ENCODE results near the gene CDKL1. TPM values are rescaled to one million over a fixed set of nuclear protein-coding genes. Genes with fewer than 3 reads are reported as not detected.

The CDKL1 gene
- total and polyA plus RNA-seq, 7 experiments from 2014 or later = 2.0 to 14.8 (median 4.9) TPM

DNA sequence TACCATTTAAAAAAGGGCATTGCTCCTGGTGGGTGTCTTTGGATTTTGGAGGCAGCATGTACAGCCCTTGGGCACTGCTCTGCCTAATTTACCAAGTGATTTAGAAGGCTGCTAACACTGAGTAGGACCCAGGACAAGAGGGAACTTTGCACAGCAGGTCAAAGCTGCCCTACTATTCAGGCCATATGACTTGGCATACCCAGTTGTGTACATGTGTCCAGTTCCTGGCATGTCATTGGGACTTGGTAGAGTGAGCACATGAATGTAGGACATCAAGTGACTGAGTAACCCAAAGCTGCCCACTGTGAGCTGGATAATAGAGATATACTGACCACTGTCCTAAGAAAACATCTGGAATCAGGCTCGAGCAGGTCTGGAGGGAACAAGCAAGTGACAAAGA lies 15.7 kb downstream of the CDKL1 start:
- Mint-ChIP-seq H3K9me3 (no peaks in the 10 kb centered on the region), H3K36me3 (no peaks in the 10 kb centered on the region), H3K27me3 (no peaks in the 10 kb centered on the region), H3K4me1 (no peaks in the 10 kb centered on the region), H3K27ac (no peak overlapping the region), H3K4me3 (no peak overlapping the region)
- intact Hi-C loops (cut with micrococcal nuclease) = no loop called here
- Histone ChIP-seq H3K27me3 (ENCODE audit: control insufficient read depth in 2 of 2, insufficient read depth in 2 of 2, low read length in 2 of 2) (no peaks in the 10 kb centered on the region), H3K9me3 (ENCODE audit: control insufficient read depth in 2 of 3, low read length in 3 of 3) (no peaks in the 10 kb centered on the region), H3K4me3 (ENCODE audit: low read length) (no peak overlapping the region), H3K36me3 (ENCODE audit: control insufficient read depth in 2 of 3, insufficient read depth in 3 of 3, low read length in 3 of 3) (no peaks in the 10 kb centered on the region), H3K27ac (ENCODE audit: low read depth, low read length) (no peak overlapping the region), H3K4me1 (ENCODE audit: control insufficient read depth in 2 of 2, insufficient read depth in 2 of 2, low read length in 2 of 2) (no peaks in the 10 kb centered on the region)
- ChIA-PET POLR2A (no interaction called here), CTCF (interaction anchor here (0.8 kb wide), 1 partner anchor 60 kb away, joined by 3 read pairs; no protein-coding TSS in a partner anchor)
- DNase-seq (no peak), ATAC-seq (no peak)

DNA sequence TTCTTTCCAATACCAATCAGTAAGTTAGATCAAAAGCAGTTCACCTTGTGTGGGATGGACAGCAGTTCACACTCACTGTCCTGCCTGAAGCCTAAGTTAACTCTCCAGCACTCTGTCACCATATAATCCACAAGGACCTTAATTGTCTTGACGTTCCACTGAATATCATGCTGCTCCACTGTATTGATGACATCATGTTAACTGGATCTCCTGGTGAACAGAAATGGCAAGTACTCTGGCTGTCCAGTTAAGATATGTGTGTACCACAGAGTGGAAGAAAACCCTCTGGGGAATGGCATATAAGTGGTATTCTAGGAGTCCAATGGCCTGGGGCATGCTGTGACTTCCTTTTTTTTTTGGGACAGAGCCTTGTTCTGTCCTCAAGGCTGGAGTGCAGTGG lies 16.2 kb downstream of the CDKL1 start:
- H3K36me3 ChIP-seq (ENCODE audit: control insufficient read depth in 2 of 3, insufficient read depth in 3 of 3, low read length in 3 of 3) = no peaks in the 10 kb centered on the region
- no peaks in the 10 kb centered on the region for H3K27me3 Mint-ChIP-seq
- POLR2A ChIA-PET = no interaction called here
- CTCF ChIA-PET = interaction anchor here (0.8 kb wide), 1 partner anchor 61 kb away, joined by 3 read pairs; no protein-coding TSS in a partner anchor
- intact Hi-C loops (cut with micrococcal nuclease) = no loop called here
- H3K4me1 Mint-ChIP-seq = no peaks in the 10 kb centered on the region
- no peaks in the 10 kb centered on the region for H3K4me1 ChIP-seq (ENCODE audit: control insufficient read depth in 2 of 2, insufficient read depth in 2 of 2, low read length in 2 of 2)
- no peak overlapping the region for H3K27ac ChIP-seq (ENCODE audit: low read depth, low read length)
- H3K9me3 Mint-ChIP-seq = no peaks in the 10 kb centered on the region
- no peak overlapping the region for H3K4me3 ChIP-seq (ENCODE audit: low read length)
- ATAC-seq = no peak
- no peaks in the 10 kb centered on the region for H3K9me3 ChIP-seq (ENCODE audit: control insufficient read depth in 2 of 3, low read length in 3 of 3)
- DNase-seq = no peak
- H3K4me3 Mint-ChIP-seq = no peak overlapping the region
- H3K27me3 ChIP-seq (ENCODE audit: control insufficient read depth in 2 of 2, insufficient read depth in 2 of 2, low read length in 2 of 2) = no peaks in the 10 kb centered on the region
- no peaks in the 10 kb centered on the region for H3K36me3 Mint-ChIP-seq
- no peak overlapping the region for H3K27ac Mint-ChIP-seq

DNA sequence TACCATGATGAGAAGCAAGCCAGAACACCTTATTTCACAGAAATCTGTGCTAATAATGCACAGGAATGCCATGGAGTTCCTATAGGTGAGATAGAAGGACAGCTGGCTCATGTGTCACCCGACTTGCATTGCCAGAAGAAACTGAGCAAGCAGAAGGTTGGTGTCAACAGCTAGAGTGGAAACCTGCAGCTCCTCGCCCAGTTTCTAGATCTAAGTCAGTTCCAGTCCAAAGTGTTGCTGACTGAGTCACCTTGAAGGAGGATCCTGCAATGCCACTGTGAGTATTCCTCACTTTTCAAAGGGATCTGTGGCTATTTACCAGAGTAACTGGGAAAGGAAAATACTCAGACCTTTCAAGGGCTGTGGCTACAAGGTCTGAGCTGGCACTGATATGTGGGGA lies 17.1 kb downstream of the CDKL1 start:
- peaks cover 0 to 2% (median 0%) of the 10 kb centered on the region in 5 donors for H3K27me3 Mint-ChIP-seq
- ChIA-PET CTCF (no interaction called here), POLR2A (no interaction called here)
- no peaks in the 10 kb centered on the region for H3K27me3 ChIP-seq (ENCODE audit: control insufficient read depth in 2 of 2, insufficient read depth in 2 of 2, low read length in 2 of 2)
- no peaks in the 10 kb centered on the region for H3K36me3 Mint-ChIP-seq
- DNase-seq = no peak
- H3K4me1 Mint-ChIP-seq = no peaks in the 10 kb centered on the region
- H3K9me3 ChIP-seq (ENCODE audit: control insufficient read depth in 2 of 3, low read length in 3 of 3) = no peaks in the 10 kb centered on the region
- H3K4me3 Mint-ChIP-seq = no peak overlapping the region
- H3K27ac ChIP-seq (ENCODE audit: low read depth, low read length) = no peak overlapping the region
- no peaks in the 10 kb centered on the region for H3K36me3 ChIP-seq (ENCODE audit: control insufficient read depth in 2 of 3, insufficient read depth in 3 of 3, low read length in 3 of 3)
- H3K4me3 ChIP-seq (ENCODE audit: low read length) = no peak overlapping the region
- intact Hi-C loops (cut with micrococcal nuclease) = no loop called here
- H3K27ac Mint-ChIP-seq = no peak overlapping the region
- H3K4me1 ChIP-seq (ENCODE audit: control insufficient read depth in 2 of 2, insufficient read depth in 2 of 2, low read length in 2 of 2) = no peaks in the 10 kb centered on the region
- no peaks in the 10 kb centered on the region for H3K9me3 Mint-ChIP-seq
- ATAC-seq = no peak

DNA sequence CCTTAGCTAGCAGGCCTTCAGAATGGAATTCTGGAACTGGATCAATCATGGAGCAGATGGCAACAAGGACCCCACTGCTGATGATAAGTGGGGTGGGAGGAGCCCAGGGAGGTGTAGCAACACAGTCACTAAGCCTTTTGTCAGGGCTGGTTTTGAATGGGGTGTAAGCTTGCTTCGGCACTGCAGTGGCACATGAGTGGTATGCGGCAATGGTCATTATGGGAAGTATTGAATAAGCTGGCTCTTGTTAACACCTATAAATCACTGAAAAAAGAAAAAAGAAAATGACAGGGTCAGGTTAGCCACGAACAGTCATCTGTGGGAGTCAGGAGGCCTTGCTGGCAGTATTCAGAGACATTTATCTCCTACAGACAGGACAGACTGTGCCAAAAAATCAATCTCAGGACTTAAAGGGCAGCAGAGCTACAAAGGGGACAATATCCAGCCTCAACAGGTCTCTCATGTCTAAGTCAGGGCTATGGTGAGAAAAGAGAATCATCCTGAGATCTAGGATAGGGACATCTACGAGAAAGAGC lies 19.1 kb downstream of the CDKL1 start:
- H3K9me3 Mint-ChIP-seq = no peaks in the 10 kb centered on the region
- peaks cover 0 to 12% (median 0%) of the 10 kb centered on the region in 5 donors for H3K27me3 Mint-ChIP-seq
- peak overlapping the region in 1 of 9 donors; percentile 32 for H3K27ac Mint-ChIP-seq
- H3K4me3 Mint-ChIP-seq = no peak overlapping the region
- no peak for ATAC-seq
- ChIA-PET CTCF (no interaction called here), POLR2A (no interaction called here)
- no peaks in the 10 kb centered on the region for H3K4me1 Mint-ChIP-seq
- intact Hi-C loops (cut with micrococcal nuclease) = no loop called here
- H3K36me3 ChIP-seq (ENCODE audit: control insufficient read depth in 2 of 3, insufficient read depth in 3 of 3, low read length in 3 of 3) = no peaks in the 10 kb centered on the region
- H3K4me3 ChIP-seq (ENCODE audit: low read length) = no peak overlapping the region
- H3K27me3 ChIP-seq (ENCODE audit: control insufficient read depth in 2 of 2, insufficient read depth in 2 of 2, low read length in 2 of 2) = no peaks in the 10 kb centered on the region
- H3K36me3 Mint-ChIP-seq = no peaks in the 10 kb centered on the region
- H3K4me1 ChIP-seq (ENCODE audit: control insufficient read depth in 2 of 2, insufficient read depth in 2 of 2, low read length in 2 of 2) = no peaks in the 10 kb centered on the region
- no peaks in the 10 kb centered on the region for H3K9me3 ChIP-seq (ENCODE audit: control insufficient read depth in 2 of 3, low read length in 3 of 3)
- no peak for DNase-seq
- H3K27ac ChIP-seq (ENCODE audit: low read depth, low read length) = no peak overlapping the region

DNA sequence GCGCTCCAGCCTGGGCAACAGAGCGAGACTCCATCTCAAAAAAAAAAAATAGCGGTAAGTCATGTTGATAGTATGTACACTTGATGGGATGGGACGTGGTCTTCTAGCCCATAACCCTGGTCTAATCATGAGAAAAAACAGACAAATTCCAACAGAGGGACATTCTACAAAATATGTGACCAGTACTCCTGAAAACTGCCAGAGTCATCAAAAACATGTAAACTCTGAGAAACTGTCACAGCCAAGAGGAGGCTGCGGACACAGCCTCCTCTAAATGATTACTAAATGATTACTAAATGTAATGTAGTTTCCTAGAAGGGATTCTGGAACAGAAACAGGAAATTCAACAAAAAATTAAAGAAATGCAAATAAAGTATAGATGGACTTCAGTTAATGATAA lies 20.9 kb downstream of the CDKL1 start:
- Mint-ChIP-seq H3K4me1 (no peaks in the 10 kb centered on the region), H3K4me3 (no peak overlapping the region), H3K9me3 (peaks cover 0 to 1% (median 0%) of the 10 kb centered on the region in 11 donors), H3K36me3 (no peaks in the 10 kb centered on the region), H3K27me3 (peaks cover 0 to 15% (median 0%) of the 10 kb centered on the region in 5 donors), H3K27ac (no peak overlapping the region)
- ATAC-seq = no peak
- POLR2A ChIA-PET = no interaction called here
- no peaks in the 10 kb centered on the region for H3K4me1 ChIP-seq (ENCODE audit: control insufficient read depth in 2 of 2, insufficient read depth in 2 of 2, low read length in 2 of 2)
- no peak overlapping the region for H3K27ac ChIP-seq (ENCODE audit: low read depth, low read length)
- CTCF ChIA-PET = no interaction called here
- H3K4me3 ChIP-seq (ENCODE audit: low read length) = no peak overlapping the region
- H3K9me3 ChIP-seq (ENCODE audit: control insufficient read depth in 2 of 3, low read length in 3 of 3) = no peaks in the 10 kb centered on the region
- no peaks in the 10 kb centered on the region for H3K27me3 ChIP-seq (ENCODE audit: control insufficient read depth in 2 of 2, insufficient read depth in 2 of 2, low read length in 2 of 2)
- no peaks in the 10 kb centered on the region for H3K36me3 ChIP-seq (ENCODE audit: control insufficient read depth in 2 of 3, insufficient read depth in 3 of 3, low read length in 3 of 3)
- no peak for DNase-seq
- intact Hi-C loops (cut with micrococcal nuclease) = no loop called here

DNA sequence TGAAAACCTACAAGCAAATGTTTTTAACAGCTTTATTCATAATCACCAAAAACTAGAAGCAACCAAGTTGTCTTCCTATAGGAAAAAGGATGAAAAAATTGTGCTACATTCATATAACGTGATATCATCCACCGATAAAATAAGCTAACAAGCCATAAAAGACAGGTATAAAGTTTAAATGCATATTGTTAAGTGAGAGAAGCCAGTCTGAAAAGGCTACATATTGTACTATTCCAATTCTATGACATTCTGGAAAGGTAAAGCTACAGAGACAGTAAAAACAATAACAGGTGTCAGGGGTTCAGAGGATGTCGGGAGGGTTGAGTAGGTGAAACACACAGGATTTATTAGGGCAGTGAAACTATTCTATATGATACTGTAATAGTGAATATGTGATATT lies 22.7 kb downstream of the CDKL1 start:
- no peak overlapping the region for H3K27ac ChIP-seq (ENCODE audit: low read depth, low read length)
- no peaks in the 10 kb centered on the region for H3K9me3 ChIP-seq (ENCODE audit: control insufficient read depth in 2 of 3, low read length in 3 of 3)
- Mint-ChIP-seq H3K4me1 (no peaks in the 10 kb centered on the region), H3K27ac (no peak overlapping the region), H3K27me3 (peaks cover 0 to 18% (median 0%) of the 10 kb centered on the region in 5 donors), H3K9me3 (peaks cover 0 to 5% (median 0%) of the 10 kb centered on the region in 11 donors), H3K4me3 (no peak overlapping the region), H3K36me3 (no peaks in the 10 kb centered on the region)
- ATAC-seq (no peak), DNase-seq (no peak)
- H3K4me1 ChIP-seq (ENCODE audit: control insufficient read depth in 2 of 2, insufficient read depth in 2 of 2, low read length in 2 of 2) = no peaks in the 10 kb centered on the region
- ChIA-PET POLR2A (interaction anchor here (1.5 kb wide), 1 partner anchor 9 kb away, joined by 3 read pairs; no protein-coding TSS in a partner anchor), CTCF (no interaction called here)
- H3K4me3 ChIP-seq (ENCODE audit: low read length) = no peak overlapping the region
- H3K27me3 ChIP-seq (ENCODE audit: control insufficient read depth in 2 of 2, insufficient read depth in 2 of 2, low read length in 2 of 2) = no peaks in the 10 kb centered on the region
- no peaks in the 10 kb centered on the region for H3K36me3 ChIP-seq (ENCODE audit: control insufficient read depth in 2 of 3, insufficient read depth in 3 of 3, low read length in 3 of 3)
- intact Hi-C loops (cut with micrococcal nuclease) = no loop called here

DNA sequence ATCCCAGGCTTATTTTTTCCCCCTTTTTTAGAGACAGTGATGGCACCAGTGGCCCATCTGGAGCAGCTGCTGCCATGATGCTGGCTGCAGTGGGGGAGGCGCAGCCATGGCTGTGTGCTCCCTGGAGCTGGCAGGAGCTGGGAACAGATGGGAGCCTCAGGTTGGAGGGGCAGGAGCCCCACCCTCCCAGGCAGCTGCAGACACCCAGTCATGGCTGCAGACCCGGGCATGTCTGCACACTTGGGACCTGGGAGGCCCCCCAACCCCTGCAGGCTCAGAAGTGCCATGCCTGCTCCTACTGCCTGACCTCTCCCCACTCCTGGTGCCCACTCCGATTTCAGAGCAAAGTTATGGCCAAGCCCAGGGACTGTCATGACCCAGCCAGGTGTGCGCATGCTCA lies 25.1 kb downstream of the CDKL1 start:
- no peaks in the 10 kb centered on the region for H3K4me1 ChIP-seq (ENCODE audit: control insufficient read depth in 2 of 2, insufficient read depth in 2 of 2, low read length in 2 of 2)
- H3K36me3 Mint-ChIP-seq = no peaks in the 10 kb centered on the region
- CTCF ChIA-PET = no interaction called here
- no peak for DNase-seq
- H3K27ac Mint-ChIP-seq = no peak overlapping the region
- H3K27me3 ChIP-seq (ENCODE audit: control insufficient read depth in 2 of 2, insufficient read depth in 2 of 2, low read length in 2 of 2) = no peaks in the 10 kb centered on the region
- H3K9me3 ChIP-seq (ENCODE audit: control insufficient read depth in 2 of 3, low read length in 3 of 3) = no peaks in the 10 kb centered on the region
- intact Hi-C loops (cut with micrococcal nuclease) = no loop called here
- peaks cover 0 to 9% (median 5%) of the 10 kb centered on the region in 7 donors for H3K4me1 Mint-ChIP-seq
- H3K27ac ChIP-seq (ENCODE audit: low read depth, low read length) = no peak overlapping the region
- H3K4me3 Mint-ChIP-seq = no peak overlapping the region
- peaks cover 0 to 18% (median 0%) of the 10 kb centered on the region in 5 donors for H3K27me3 Mint-ChIP-seq
- H3K4me3 ChIP-seq (ENCODE audit: low read length) = no peak overlapping the region
- H3K9me3 Mint-ChIP-seq = peaks cover 0 to 5% (median 0%) of the 10 kb centered on the region in 11 donors
- POLR2A ChIA-PET = no interaction called here
- no peak for ATAC-seq
- H3K36me3 ChIP-seq (ENCODE audit: control insufficient read depth in 2 of 3, insufficient read depth in 3 of 3, low read length in 3 of 3) = no peaks in the 10 kb centered on the region

Data from naive thymus-derived CD4-positive, alpha-beta T cell (primary cell).